ENCODE results near the gene ZNRF1. TPM values are rescaled to one million over a fixed set of nuclear protein-coding genes. Genes with fewer than 3 reads are reported as not detected.

ZNRF1 gene
- total RNA-seq, 1 experiment from 2014 or later: 27.1 TPM

DNA sequence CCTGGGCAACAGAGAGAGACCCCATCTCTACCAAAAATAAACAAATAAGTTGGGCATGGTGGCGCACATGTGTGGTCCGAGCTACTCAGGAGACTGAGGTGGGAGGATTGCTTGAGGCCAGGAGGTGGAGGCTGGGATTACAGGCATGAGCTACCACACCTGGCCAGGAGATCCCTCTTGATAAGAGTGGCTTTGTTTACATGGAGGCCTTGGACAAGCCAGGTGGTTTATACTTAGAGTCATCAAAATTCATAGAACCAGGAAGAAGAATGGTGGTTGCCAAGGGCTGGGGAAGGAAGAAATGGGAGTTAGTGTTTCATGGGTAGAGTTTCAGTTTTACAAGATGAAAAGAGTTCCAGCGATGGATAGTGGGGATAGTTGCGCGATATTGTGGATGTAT lies 140.7 kb downstream of the ZNRF1 start:
- no peak for DNase-seq
- H3K27ac Mint-ChIP-seq (ENCODE audit: unreplicated experiment): no peak overlapping the region
- BruUV-seq (replicated peaks): no TSS peak

DNA sequence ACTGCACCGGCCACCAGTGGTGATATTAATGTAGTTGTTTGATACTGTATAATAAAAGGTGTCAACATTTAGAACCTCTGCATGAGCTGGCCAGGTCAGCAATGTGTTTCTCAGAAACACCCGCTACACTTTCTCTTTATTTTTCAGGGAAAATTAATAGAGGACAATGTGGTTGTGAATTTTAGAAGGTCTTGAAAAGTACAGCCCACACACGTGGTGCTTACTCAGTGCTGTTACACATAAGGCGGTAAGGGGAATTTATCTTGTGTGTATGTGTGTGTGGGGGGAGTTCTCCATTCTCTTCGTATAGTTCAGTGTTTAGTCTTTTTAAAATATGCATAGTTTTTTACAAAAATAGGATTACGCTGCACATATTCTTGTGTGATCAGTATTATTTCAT lies 145.1 kb downstream of the ZNRF1 start:
- Mint-ChIP-seq H3K9me3 (ENCODE audit: low read depth, unreplicated experiment) (no peaks in the 10 kb centered on the region), H3K27ac (ENCODE audit: unreplicated experiment) (no peak overlapping the region), H3K4me1 (ENCODE audit: low read depth, unreplicated experiment) (no peaks in the 10 kb centered on the region), H3K4me3 (ENCODE audit: low read depth, unreplicated experiment) (no peak overlapping the region), H3K36me3 (ENCODE audit: insufficient read depth, unreplicated experiment) (peaks cover 8% of the 10 kb centered on the region), H3K27me3 (ENCODE audit: unreplicated experiment) (peaks cover 15% of the 10 kb centered on the region)
- intact Hi-C loops (cut with micrococcal nuclease; ENCODE audit: unreplicated experiment): no loop called here
- CTCF ChIA-PET: interaction anchor here (0.5 kb wide), 1 partner anchor 15 kb away, joined by 5 read pairs; no protein-coding TSS in a partner anchor
- no TSS peak for BruUV-seq (replicated peaks)
- DNase-seq: no peak
- TF ChIP-seq, protein P1, sequence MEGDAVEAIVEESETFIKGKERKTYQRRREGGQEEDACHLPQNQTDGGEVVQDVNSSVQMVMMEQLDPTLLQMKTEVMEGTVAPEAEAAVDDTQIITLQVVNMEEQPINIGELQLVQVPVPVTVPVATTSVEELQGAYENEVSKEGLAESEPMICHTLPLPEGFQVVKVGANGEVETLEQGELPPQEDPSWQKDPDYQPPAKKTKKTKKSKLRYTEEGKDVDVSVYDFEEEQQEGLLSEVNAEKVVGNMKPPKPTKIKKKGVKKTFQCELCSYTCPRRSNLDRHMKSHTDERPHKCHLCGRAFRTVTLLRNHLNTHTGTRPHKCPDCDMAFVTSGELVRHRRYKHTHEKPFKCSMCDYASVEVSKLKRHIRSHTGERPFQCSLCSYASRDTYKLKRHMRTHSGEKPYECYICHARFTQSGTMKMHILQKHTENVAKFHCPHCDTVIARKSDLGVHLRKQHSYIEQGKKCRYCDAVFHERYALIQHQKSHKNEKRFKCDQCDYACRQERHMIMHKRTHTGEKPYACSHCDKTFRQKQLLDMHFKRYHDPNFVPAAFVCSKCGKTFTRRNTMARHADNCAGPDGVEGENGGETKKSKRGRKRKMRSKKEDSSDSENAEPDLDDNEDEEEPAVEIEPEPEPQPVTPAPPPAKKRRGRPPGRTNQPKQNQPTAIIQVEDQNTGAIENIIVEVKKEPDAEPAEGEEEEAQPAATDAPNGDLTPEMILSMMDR (IDR thresholded peaks at IDR 0.05; ENCODE audit: unreplicated experiment): no peak

More for the DNA sequence above, 140.7 kb downstream of the ZNRF1 start:
- H3K4me3 Mint-ChIP-seq (ENCODE audit: low read depth, unreplicated experiment): no peak overlapping the region
- no peaks in the 10 kb centered on the region for H3K9me3 Mint-ChIP-seq (ENCODE audit: low read depth, unreplicated experiment)
- TF ChIP-seq, protein P1 (IDR thresholded peaks at IDR 0.05; ENCODE audit: unreplicated experiment): no peak
- no peaks in the 10 kb centered on the region for H3K4me1 Mint-ChIP-seq (ENCODE audit: low read depth, unreplicated experiment)
- H3K27me3 Mint-ChIP-seq (ENCODE audit: unreplicated experiment): peaks cover 28% of the 10 kb centered on the region
- CTCF ChIA-PET: no interaction called here
- intact Hi-C loops (cut with micrococcal nuclease; ENCODE audit: unreplicated experiment): no loop called here
- H3K36me3 Mint-ChIP-seq (ENCODE audit: insufficient read depth, unreplicated experiment): peaks cover 4% of the 10 kb centered on the region

DNA sequence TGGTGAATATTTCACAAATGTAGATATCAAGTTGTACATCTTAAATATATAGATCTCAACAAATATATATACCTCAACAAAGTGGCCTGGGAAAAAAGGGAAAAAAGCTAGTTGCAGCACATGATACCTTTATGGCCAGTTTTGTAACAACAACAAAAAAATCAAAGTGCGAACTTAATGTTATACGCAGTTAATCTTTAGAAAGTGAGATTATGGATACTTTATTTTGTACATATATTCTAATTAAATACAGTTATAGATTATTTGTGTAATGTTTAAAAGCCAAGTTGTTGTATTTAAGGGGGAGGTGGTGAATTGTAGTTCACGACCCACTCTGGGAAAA lies 149.1 kb downstream of the ZNRF1 start:
- Mint-ChIP-seq H3K36me3 (ENCODE audit: insufficient read depth, unreplicated experiment) (peaks cover 27% of the 10 kb centered on the region), H3K9me3 (ENCODE audit: low read depth, unreplicated experiment) (peaks cover 15% of the 10 kb centered on the region), H3K27me3 (ENCODE audit: unreplicated experiment) (peaks cover 15% of the 10 kb centered on the region), H3K4me3 (ENCODE audit: low read depth, unreplicated experiment) (peak overlapping the region; percentile 73), H3K4me1 (ENCODE audit: low read depth, unreplicated experiment) (no peaks in the 10 kb centered on the region), H3K27ac (ENCODE audit: unreplicated experiment) (no peak overlapping the region)
- no TSS peak for BruUV-seq (replicated peaks)
- intact Hi-C loops (cut with micrococcal nuclease; ENCODE audit: unreplicated experiment): no loop called here
- CTCF ChIA-PET: no interaction called here
- TF ChIP-seq, protein P1 (IDR thresholded peaks at IDR 0.05; ENCODE audit: unreplicated experiment): no peak
- no peak for DNase-seq

DNA sequence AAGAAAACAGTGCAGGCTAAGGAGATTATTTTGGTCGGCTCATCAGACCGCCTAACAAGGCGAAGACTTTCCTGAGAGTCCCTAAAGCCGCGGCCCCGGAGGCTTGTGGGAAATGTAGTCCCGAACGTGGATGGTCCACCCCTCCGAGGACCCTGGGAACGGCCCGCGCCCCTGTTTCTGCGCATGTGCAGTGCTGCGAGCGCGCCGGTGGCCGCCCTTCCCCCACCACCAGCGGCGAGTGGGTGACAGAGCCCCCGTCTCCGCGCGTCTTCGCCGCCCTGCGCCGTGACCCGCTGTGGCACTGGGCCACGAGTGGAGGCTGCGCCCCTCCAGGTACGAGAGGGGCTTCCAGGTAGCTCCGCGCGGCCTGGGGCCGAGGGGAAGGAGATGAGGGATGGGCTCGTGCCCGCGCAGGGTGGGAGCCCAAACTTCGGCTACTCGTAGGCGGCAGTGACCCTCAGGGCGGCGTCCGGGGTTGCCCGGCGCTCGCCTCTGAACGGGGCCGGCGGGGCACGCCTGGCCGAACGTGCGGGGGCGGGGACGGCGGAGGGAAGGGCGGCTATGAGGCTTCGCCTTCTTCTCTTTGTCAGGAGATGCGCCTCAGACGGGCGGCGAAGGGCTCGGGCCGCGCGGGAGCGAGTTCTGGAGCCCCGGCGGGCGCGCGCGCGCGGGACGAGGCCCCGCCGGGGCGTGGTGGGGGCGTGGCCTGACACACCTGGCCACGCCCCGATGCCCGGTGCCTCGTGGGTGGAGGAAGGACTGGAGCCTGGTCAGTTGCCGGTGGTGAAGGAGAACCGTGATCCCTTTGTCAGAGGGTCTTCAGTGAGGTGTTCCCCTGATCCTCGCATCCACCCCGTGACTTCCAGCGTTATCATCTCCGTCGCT lies 149.7 kb downstream of the ZNRF1 start, which contains the start of gene ZFP1:
Gene ZFP1 (plus strand): TSS at position 214 of the 885 bp plus-strand sequence. CDS start 4,428 bp downstream, outside the sequence.
- CTCF ChIA-PET: no interaction called here
- H3K27ac Mint-ChIP-seq (ENCODE audit: unreplicated experiment): peak within 1 kb of the TSS; percentile 28
- no TSS peak for BruUV-seq (replicated peaks)
- peak; percentile 97 for DNase-seq
- intact Hi-C loops (cut with micrococcal nuclease; ENCODE audit: unreplicated experiment): no loop called here
- peak within 1 kb of the TSS; percentile 73 for H3K4me3 Mint-ChIP-seq (ENCODE audit: low read depth, unreplicated experiment)
- peaks cover 15% of the 10 kb centered on the region for H3K27me3 Mint-ChIP-seq (ENCODE audit: unreplicated experiment)
- peaks cover 27% of the 10 kb centered on the region for H3K36me3 Mint-ChIP-seq (ENCODE audit: insufficient read depth, unreplicated experiment)
- peaks cover 15% of the 10 kb centered on the region for H3K9me3 Mint-ChIP-seq (ENCODE audit: low read depth, unreplicated experiment)
- no peaks in the 10 kb centered on the region for H3K4me1 Mint-ChIP-seq (ENCODE audit: low read depth, unreplicated experiment)
- TF ChIP-seq, protein P1 (IDR thresholded peaks at IDR 0.05; ENCODE audit: unreplicated experiment): no peak
